Calu3 (cell line): Measurements from ENCODE around the gene PRKCA. TPM values are rescaled to one million over a fixed set of nuclear protein-coding genes. Genes with fewer than 3 reads are reported as not detected.
A peak's percentile ranks its signal among the peaks of the same experiment; 100 is the strongest.

ENCODE experiments used
- BruUV-seq: library from RNA; stranded (reverse); fragments of 400-500 nt; replicated peaks from 2 replicates; lab custom pipeline; 2021; lab: Mats Ljungman, UMichigan
- CTCF ChIA-PET: fragments of 300-600 bp; sonication (Branson Sonifier 250); formaldehyde crosslinking; loops from one replicate; lab custom pipeline; 2022; ENCODE audit warnings: antibody characterized with exemption; lab: Charles Lee
- DNase-seq: peaks from one replicate; pipeline ENCODE4 v3.0.0; 2022
- H3K27ac Mint-ChIP-seq: one replicate; pipeline ENCODE4 v1.8.0; 2022; ENCODE audit warnings: mixed read lengths; ENCODE audit not compliant: unreplicated experiment
- H3K27me3 Mint-ChIP-seq: one replicate; pipeline ENCODE4 v1.8.0; 2022; ENCODE audit warnings: mixed read lengths; ENCODE audit not compliant: unreplicated experiment
- H3K36me3 Mint-ChIP-seq: one replicate; pipeline ENCODE4 v1.8.0; 2022; ENCODE audit warnings: mild to moderate bottlenecking, moderate library complexity, mixed read lengths; ENCODE audit not compliant: insufficient read depth, unreplicated experiment
- H3K4me1 Mint-ChIP-seq: one replicate; pipeline ENCODE4 v1.8.0; 2022; ENCODE audit warnings: mild to moderate bottlenecking, low read depth, mixed read lengths; ENCODE audit not compliant: unreplicated experiment
- H3K4me3 Mint-ChIP-seq: one replicate; pipeline ENCODE4 v1.8.0; 2022; ENCODE audit warnings: mild to moderate bottlenecking, low read depth, moderate library complexity, mixed read lengths; ENCODE audit not compliant: unreplicated experiment
- H3K9me3 Mint-ChIP-seq: one replicate; pipeline ENCODE4 v1.8.0; 2022; ENCODE audit warnings: low read depth, mixed read lengths; ENCODE audit not compliant: unreplicated experiment
- CTCF ChIP-seq: fragments of 200-600 bp; IDR thresholded peaks from one replicate; pipeline ENCODE4 v1.8.0; 2022; ENCODE audit warnings: antibody characterized with exemption; ENCODE audit not compliant: unreplicated experiment
- intact Hi-C: fragments of 100-400 bp; cut with micrococcal nuclease; formaldehyde crosslinking; loops from one replicate; pipeline ENCODE4 v1.10.0; 2022; ENCODE audit not compliant: unreplicated experiment
- total RNA-seq: library from RNA; stranded (reverse); gene quantifications from 2 replicates; pipeline ENCODE4 v1.2.3, GENCODE V29; 2022

Gene PRKCA
- total RNA-seq, 1 experiment from 2014 or later, result 126 TPM

DNA sequence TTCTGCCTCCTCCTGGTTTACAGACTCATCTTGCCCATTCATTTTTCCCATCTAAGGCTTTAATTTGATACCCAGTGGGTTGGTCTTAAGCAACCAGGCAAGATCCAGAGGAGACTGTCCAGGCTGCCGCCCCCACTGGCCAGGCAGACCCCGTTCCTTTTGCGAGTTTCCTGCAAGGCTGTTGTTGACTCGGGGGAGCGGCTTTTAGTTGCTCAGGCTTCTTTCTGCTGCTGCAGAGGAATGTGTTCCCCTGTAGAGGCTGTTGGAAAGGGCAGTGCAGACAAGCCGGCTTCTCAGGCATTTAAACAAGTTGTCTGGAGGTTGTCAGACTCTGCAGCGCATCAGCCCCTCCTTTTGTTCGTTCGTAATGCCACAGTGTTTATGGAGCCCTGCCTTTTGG, 231.2 kb downstream of the PRKCA start:
- H3K9me3 Mint-ChIP-seq, result no peaks in the 10 kb centered on the region
- no TSS peak for BruUV-seq
- intact Hi-C loops, result no loop called here
- H3K27ac Mint-ChIP-seq, result peak overlapping the region; percentile 60
- no peaks in the 10 kb centered on the region for H3K4me1 Mint-ChIP-seq
- peaks cover 17% of the 10 kb centered on the region for H3K36me3 Mint-ChIP-seq
- no peak overlapping the region for H3K4me3 Mint-ChIP-seq
- CTCF ChIA-PET, result no interaction called here
- no peaks in the 10 kb centered on the region for H3K27me3 Mint-ChIP-seq
- no peak for DNase-seq
- no peak for TF ChIP-seq CTCF

GRCh38 chr17:66533986-66534385, 231.6 kb downstream of the PRKCA start:
- Mint-ChIP-seq H3K4me1 (no peaks in the 10 kb centered on the region), H3K27ac (no peak overlapping the region)
- CTCF ChIA-PET, result interaction anchor here (0.7 kb wide), 1 partner anchor 113 kb away, joined by 3 read pairs; no protein-coding TSS in a partner anchor

GRCh38 chr17:66535611-66536010, 233.2 kb downstream of the PRKCA start:
- Mint-ChIP-seq H3K4me3 (no peak overlapping the region), H3K9me3 (no peaks in the 10 kb centered on the region), H3K27me3 (no peaks in the 10 kb centered on the region), H3K27ac (no peak overlapping the region), H3K4me1 (peaks cover 1% of the 10 kb centered on the region), H3K36me3 (peaks cover 17% of the 10 kb centered on the region)
- DNase-seq, result no peak
- no TSS peak for BruUV-seq
- CTCF ChIA-PET, result no interaction called here
- no peak for TF ChIP-seq CTCF
- intact Hi-C loops, result no loop called here

More at GRCh38 chr17:66533986-66534385, 231.6 kb downstream of the PRKCA start:
- no peak for DNase-seq
- Mint-ChIP-seq H3K9me3 (no peaks in the 10 kb centered on the region), H3K27me3 (no peaks in the 10 kb centered on the region), H3K4me3 (no peak overlapping the region), H3K36me3 (peaks cover 17% of the 10 kb centered on the region)
- TF ChIP-seq CTCF, result no peak
- intact Hi-C loops, result no loop called here
- no TSS peak for BruUV-seq

- intact Hi-C loops, result no loop called here
- no peak overlapping the region for H3K27ac Mint-ChIP-seq
- no peak for DNase-seq
- peaks cover 18% of the 10 kb centered on the region for H3K4me1 Mint-ChIP-seq
- no peak for TF ChIP-seq CTCF
- CTCF ChIA-PET, result no interaction called here
- no peaks in the 10 kb centered on the region for H3K9me3 Mint-ChIP-seq
- H3K36me3 Mint-ChIP-seq, result peaks cover 13% of the 10 kb centered on the region
- BruUV-seq, result no TSS peak
- no peak overlapping the region for H3K4me3 Mint-ChIP-seq
- no peaks in the 10 kb centered on the region for H3K27me3 Mint-ChIP-seq
Measured at GRCh38 chr17:66537502-66537901, 235.1 kb downstream of the PRKCA start.
